Calu3 (cell line): ENCODE results near the gene ZFP62. TPM values are rescaled to one million over a fixed set of nuclear protein-coding genes. Genes with fewer than 3 reads are reported as not detected.
"Not testable (repeated sequence)": the region's sequence is repeated elsewhere in the genome, so short reads cannot be mapped to it uniquely, and the experiment has no call there.

ENCODE experiments used
- BruUV-seq: library from RNA; stranded (reverse); fragments of 400-500 nt; replicated peaks from 2 replicates; lab custom pipeline; 2021; lab: Mats Ljungman, UMichigan
- CTCF ChIA-PET: fragments of 300-600 bp; sonication (Branson Sonifier 250); formaldehyde crosslinking; loops from one replicate; lab custom pipeline; 2022; ENCODE audit warnings: antibody characterized with exemption; lab: Charles Lee
- DNase-seq: peaks from one replicate; pipeline ENCODE4 v3.0.0; 2022
- H3K27ac Mint-ChIP-seq: one replicate; pipeline ENCODE4 v1.8.0; 2022; ENCODE audit warnings: mixed read lengths; ENCODE audit not compliant: unreplicated experiment
- H3K27me3 Mint-ChIP-seq: one replicate; pipeline ENCODE4 v1.8.0; 2022; ENCODE audit warnings: mixed read lengths; ENCODE audit not compliant: unreplicated experiment
- H3K36me3 Mint-ChIP-seq: one replicate; pipeline ENCODE4 v1.8.0; 2022; ENCODE audit warnings: mild to moderate bottlenecking, moderate library complexity, mixed read lengths; ENCODE audit not compliant: insufficient read depth, unreplicated experiment
- H3K4me1 Mint-ChIP-seq: one replicate; pipeline ENCODE4 v1.8.0; 2022; ENCODE audit warnings: mild to moderate bottlenecking, low read depth, mixed read lengths; ENCODE audit not compliant: unreplicated experiment
- H3K4me3 Mint-ChIP-seq: one replicate; pipeline ENCODE4 v1.8.0; 2022; ENCODE audit warnings: mild to moderate bottlenecking, low read depth, moderate library complexity, mixed read lengths; ENCODE audit not compliant: unreplicated experiment
- H3K9me3 Mint-ChIP-seq: one replicate; pipeline ENCODE4 v1.8.0; 2022; ENCODE audit warnings: low read depth, mixed read lengths; ENCODE audit not compliant: unreplicated experiment
- CTCF ChIP-seq: fragments of 200-600 bp; IDR thresholded peaks from one replicate; pipeline ENCODE4 v1.8.0; 2022; ENCODE audit warnings: antibody characterized with exemption; ENCODE audit not compliant: unreplicated experiment
- intact Hi-C: fragments of 100-400 bp; cut with micrococcal nuclease; formaldehyde crosslinking; loops from one replicate; pipeline ENCODE4 v1.10.0; 2022; ENCODE audit not compliant: unreplicated experiment
- total RNA-seq: library from RNA; stranded (reverse); gene quantifications from 2 replicates; pipeline ENCODE4 v1.2.3, GENCODE V29; 2022

ZFP62 gene
- total RNA-seq, 1 experiment from 2014 or later, result 46.4 TPM

- Mint-ChIP-seq H3K27me3 (no peaks in the 10 kb centered on the region), H3K9me3 (peaks cover 3% of the 10 kb centered on the region), H3K27ac (peak overlapping the region; percentile 93), H3K4me3 (peak overlapping the region; percentile 88), H3K36me3 (peaks cover 42% of the 10 kb centered on the region), H3K4me1 (peaks cover 37% of the 10 kb centered on the region)
- no peak for TF ChIP-seq CTCF
- intact Hi-C loops, result no loop called here
- peak; percentile 91 for DNase-seq
- CTCF ChIA-PET, result interaction anchor here (0.7 to 2.3 kb wide), 7 partner anchors 10 to 47 kb away, joined by 3 to 7 read pairs (median 3); no protein-coding TSS in a partner anchor
- no TSS peak for BruUV-seq
These were observed 29.7 kb downstream of the ZFP62 start for GRCh38 chr5:180831139-180832093.

GRCh38 chr5:180830253-180831138, 30.6 kb downstream of the ZFP62 start:
- no peak for DNase-seq
- Mint-ChIP-seq H3K36me3 (peaks cover 42% of the 10 kb centered on the region), H3K4me3 (peak overlapping the region; percentile 88), H3K27ac (peak overlapping the region; percentile 93), H3K27me3 (no peaks in the 10 kb centered on the region), H3K4me1 (peaks cover 46% of the 10 kb centered on the region), H3K9me3 (peaks cover 3% of the 10 kb centered on the region)
- CTCF ChIA-PET, result interaction anchor here (0.7 to 2.3 kb wide), 6 partner anchors 17 to 39 kb away, joined by 3 to 7 read pairs (median 4); no protein-coding TSS in a partner anchor
- TF ChIP-seq CTCF, result no peak
- BruUV-seq, result TSS peak; percentile 75
- intact Hi-C loops, result no loop called here

GRCh38 chr5:180829726-180830125, 31.4 kb downstream of the ZFP62 start:
- intact Hi-C loops, result no loop called here
- BruUV-seq, result no TSS peak
- Mint-ChIP-seq H3K36me3 (peaks cover 42% of the 10 kb centered on the region), H3K9me3 (peaks cover 3% of the 10 kb centered on the region), H3K27ac (peak overlapping the region; percentile 93), H3K27me3 (no peaks in the 10 kb centered on the region), H3K4me3 (peak overlapping the region; percentile 88), H3K4me1 (peaks cover 53% of the 10 kb centered on the region)
- DNase-seq, result no peak
- CTCF ChIA-PET, result interaction anchor here (1.0 to 2.3 kb wide), 3 partner anchors 26 to 35 kb away, joined by 3 to 7 read pairs (median 3); no protein-coding TSS in a partner anchor
- TF ChIP-seq CTCF, result no peak

GRCh38 chr5:180828756-180829531, 32.1 kb downstream of the ZFP62 start:
- BruUV-seq, H3K9me3 Mint-ChIP-seq, H3K27me3 Mint-ChIP-seq, intact Hi-C loops: not testable (repeated sequence)
- peak; percentile 10 for DNase-seq
- Mint-ChIP-seq H3K27ac (peak overlapping the region; percentile 93), H3K4me1 (peaks cover 55% of the 10 kb centered on the region), H3K36me3 (peaks cover 42% of the 10 kb centered on the region), H3K4me3 (peak overlapping the region; percentile 88)
- CTCF ChIA-PET, result interaction anchor here (1.0 to 1.2 kb wide), 2 partner anchors 25 to 29 kb away, joined by 3 read pairs; no protein-coding TSS in a partner anchor

- CTCF ChIA-PET, BruUV-seq: not testable (repeated sequence)
These were observed 33.7 kb downstream of the ZFP62 start for GRCh38 chr5:180827374-180827773.

More at GRCh38 chr5:180827374-180827773, 33.7 kb downstream of the ZFP62 start:
- Mint-ChIP-seq H3K4me1 (peaks cover 51% of the 10 kb centered on the region), H3K36me3 (peaks cover 33% of the 10 kb centered on the region)
- not testable (repeated sequence) for H3K27me3 Mint-ChIP-seq, DNase-seq, H3K9me3 Mint-ChIP-seq, H3K4me3 Mint-ChIP-seq, H3K27ac Mint-ChIP-seq
- intact Hi-C loops, result loop anchor here (2.0 kb wide), 3 partner anchors 19 to 43 kb away; partner anchors contain the start of gene ZFP62
